CD4-positive, alpha-beta T cell (primary cell): ENCODE data around the gene GSTM1. TPM values are rescaled to one million over a fixed set of nuclear protein-coding genes. Genes with fewer than 3 reads are reported as not detected.

Experiments
- ATAC-seq: fragments of 200-7000 bp; cut with Tn5 transposase; one replicate; pipeline ENCODE4 v1.10.0; 2022; ENCODE audit warnings: mild to moderate bottlenecking; ENCODE audit not compliant: poor library complexity
- CTCF ChIA-PET: fragments of 350-600 bp; sonication (Branson Sonifier 250); formaldehyde crosslinking; loops from one replicate; lab custom pipeline; 2021; ENCODE audit warnings: antibody characterized with exemption, inconsistent platforms; lab: Charles Lee
- POLR2A ChIA-PET: fragments of 350-600 bp; sonication (Branson Sonifier 250); formaldehyde crosslinking; loops from one replicate; lab custom pipeline; 2021; ENCODE audit warnings: antibody characterized with exemption, inconsistent platforms; lab: Charles Lee
- DNase-seq, 14 experiments: peaks; one replicate each; pipeline ENCODE4 v3.0.0-alpha.2; 2013 to 2020; ENCODE audit warnings: mixed read lengths in 2 of 14
- H3K27ac ChIP-seq, 2 donors: one replicate each; pipeline versions ENCODE4 v1.5.1 to v1.7.0; 2013; ENCODE audit warnings: low read length in 2 of 2, low read depth in 1 of 2, mild to moderate bottlenecking in 1 of 2
- H3K27me3 ChIP-seq, 2 experiments: 1 replicate in 1 of 2; 2 replicates in 1 of 2; pipeline versions ENCODE4 v1.6.1 to v1.7.0; 2013; ENCODE audit warnings: low read length in 2 of 2, control low read depth in 1 of 2, mild to moderate bottlenecking in 1 of 2, moderate library complexity in 1 of 2; ENCODE audit not compliant: insufficient read depth in 2 of 2, control insufficient read depth in 1 of 2
- H3K36me3 ChIP-seq: one replicate; pipeline ENCODE4 v1.6.1; 2013; ENCODE audit warnings: low read length, control low read depth; ENCODE audit not compliant: insufficient read depth
- H3K4me1 ChIP-seq: one replicate; pipeline ENCODE4 v1.6.1; 2013; ENCODE audit warnings: low read length, control low read depth; ENCODE audit not compliant: insufficient read depth
- H3K4me3 ChIP-seq: one replicate; pipeline ENCODE4 v1.5.1; 2013; ENCODE audit warnings: mild to moderate bottlenecking, low read length, moderate library complexity
- H3K9me3 ChIP-seq, 2 experiments: 1 replicate in 1 of 2; 2 replicates in 1 of 2; pipeline versions ENCODE4 v1.6.1 to v1.7.0; 2013; ENCODE audit warnings: low read length in 2 of 2, mild to moderate bottlenecking in 2 of 2, control low read depth in 1 of 2, moderate library complexity in 1 of 2; ENCODE audit not compliant: control insufficient read depth in 1 of 2, insufficient read depth in 1 of 2
- H3K27ac Mint-ChIP-seq: one replicate; pipeline ENCODE4 v1.8.0; 2020; ENCODE audit warnings: mixed read lengths
- H3K27me3 Mint-ChIP-seq: one replicate; pipeline ENCODE4 v1.8.0; 2021; ENCODE audit warnings: mixed read lengths
- H3K36me3 Mint-ChIP-seq: one replicate; pipeline ENCODE4 v1.8.0; 2021; ENCODE audit warnings: low read depth, mixed read lengths
- H3K4me1 Mint-ChIP-seq: one replicate; pipeline ENCODE4 v1.8.0; 2021; ENCODE audit warnings: low read depth, mixed read lengths
- H3K4me3 Mint-ChIP-seq: one replicate; pipeline ENCODE4 v1.8.0; 2020; ENCODE audit warnings: mild to moderate bottlenecking, mixed read lengths
- H3K9me3 Mint-ChIP-seq: one replicate; pipeline ENCODE4 v1.8.0; 2020; ENCODE audit warnings: mixed read lengths
- CTCF ChIP-seq: fragments of 200-600 bp; IDR thresholded peaks from one replicate; pipeline ENCODE4 v1.8.0; 2022; ENCODE audit warnings: antibody characterized with exemption, mild to moderate bottlenecking
- intact Hi-C, 2 experiments: fragments of 100-400 bp; cut with DNase I in 1 of 2; cut with micrococcal nuclease in 1 of 2; formaldehyde crosslinking; loops; one replicate each; pipeline versions ENCODE4 v1.15.1 to v1.9.0; 2023 to 2025; cut with DNase I, micrococcal nuclease
- total RNA-seq, 174 experiments: library from RNA in 2 of 174; stranded (reverse) in 2 of 174; gene quantifications; one replicate each; pipeline ENCODE4 v1.2.3 and lab custom pipeline; 2021 to 2026

The GSTM1 gene
- total RNA-seq, 2 experiments from 2014 or later, result 31.9 to 36.2 TPM

GRCh38 chr1:109657395-109657794, 30.2 kb upstream of the GSTM1 start:
- POLR2A ChIA-PET, result interaction anchor here (0.7 kb wide), 1 partner anchor 108 kb away, joined by 3 read pairs; no protein-coding TSS in a partner anchor
- peak overlapping the region; percentile 20 for H3K27ac Mint-ChIP-seq

GRCh38 chr1:109657970-109658369, 29.6 kb upstream of the GSTM1 start:
- Histone ChIP-seq H3K4me3 (no peak overlapping the region), H3K27ac (no peak overlapping the region), H3K36me3 (no peaks in the 10 kb centered on the region), H3K9me3 (no peaks in the 10 kb centered on the region), H3K4me1 (peaks cover 16% of the 10 kb centered on the region), H3K27me3 (no peaks in the 10 kb centered on the region)
- no peaks in the 10 kb centered on the region for H3K9me3 Mint-ChIP-seq
- DNase-seq, result no peak
- intact Hi-C loops, result no loop called here
- H3K4me3 Mint-ChIP-seq, result peak overlapping the region; percentile 98
- POLR2A ChIA-PET, result interaction anchor here (0.7 kb wide), 1 partner anchor 109 kb away, joined by 3 read pairs; no protein-coding TSS in a partner anchor
- TF ChIP-seq CTCF, result no peak
- no peaks in the 10 kb centered on the region for H3K27me3 Mint-ChIP-seq
- no peak for ATAC-seq
- H3K36me3 Mint-ChIP-seq, result peaks cover 54% of the 10 kb centered on the region
- CTCF ChIA-PET, result interaction anchor here (1.3 to 2.8 kb wide), 2 partner anchors 18 to 326 kb away, joined by 4 to 10 read pairs; partner anchors contain the start of gene AHCYL1
- peak overlapping the region; percentile 20 for H3K27ac Mint-ChIP-seq
- peaks cover 41% of the 10 kb centered on the region for H3K4me1 Mint-ChIP-seq

More at GRCh38 chr1:109657395-109657794, 30.2 kb upstream of the GSTM1 start:
- intact Hi-C loops, result no loop called here
- H3K27ac ChIP-seq, result no peak overlapping the region
- no peaks in the 10 kb centered on the region for H3K9me3 Mint-ChIP-seq
- H3K4me1 ChIP-seq, result peaks cover 16% of the 10 kb centered on the region
- H3K4me1 Mint-ChIP-seq, result peaks cover 41% of the 10 kb centered on the region
- peaks cover 52% of the 10 kb centered on the region for H3K36me3 Mint-ChIP-seq
- no peaks in the 10 kb centered on the region for H3K9me3 ChIP-seq
- no peaks in the 10 kb centered on the region for H3K27me3 Mint-ChIP-seq
- no peak overlapping the region for H3K4me3 ChIP-seq
- ATAC-seq (no peak), DNase-seq (no peak)
- H3K36me3 ChIP-seq, result no peaks in the 10 kb centered on the region
- H3K4me3 Mint-ChIP-seq, result peak overlapping the region; percentile 98
- CTCF ChIA-PET, result interaction anchor here (1.3 to 2.8 kb wide), 2 partner anchors 17 to 327 kb away, joined by 4 to 10 read pairs; partner anchors contain the start of gene AHCYL1
- no peak for TF ChIP-seq CTCF
- no peaks in the 10 kb centered on the region for H3K27me3 ChIP-seq

- peaks cover 54% of the 10 kb centered on the region for H3K36me3 Mint-ChIP-seq
- H3K9me3 ChIP-seq, result no peaks in the 10 kb centered on the region
- peaks cover 16% of the 10 kb centered on the region for H3K4me1 ChIP-seq
- H3K36me3 ChIP-seq, result no peaks in the 10 kb centered on the region
- DNase-seq (no peak), ATAC-seq (no peak)
- POLR2A ChIA-PET, result no interaction called here
- H3K27ac ChIP-seq, result no peak overlapping the region
- no peaks in the 10 kb centered on the region for H3K27me3 Mint-ChIP-seq
- H3K4me3 ChIP-seq, result no peak overlapping the region
- CTCF ChIA-PET, result interaction anchor here (2.8 kb wide), 1 partner anchor 18 kb away, joined by 10 read pairs; no protein-coding TSS in a partner anchor
- intact Hi-C loops, result no loop called here
- peaks cover 41% of the 10 kb centered on the region for H3K4me1 Mint-ChIP-seq
- H3K27me3 ChIP-seq, result no peaks in the 10 kb centered on the region
- peak overlapping the region; percentile 72 for H3K4me3 Mint-ChIP-seq
- H3K9me3 Mint-ChIP-seq, result no peaks in the 10 kb centered on the region
- TF ChIP-seq CTCF, result no peak
- peak overlapping the region; percentile 20 for H3K27ac Mint-ChIP-seq
Observed at GRCh38 chr1:109658533-109659042, 29.0 kb upstream of the GSTM1 start.
